PC-3 (cell line): ENCODE data around the gene ANKMY2. TPM values are rescaled to one million over a fixed set of nuclear protein-coding genes. Genes with fewer than 3 reads are reported as not detected.

ENCODE experiments used
- ATAC-seq: fragments of 200-7000 bp; cut with Tn5 transposase; 2 replicates; pipeline ENCODE4 v1.9.1; 2020; ENCODE audit warnings: mild to moderate bottlenecking, moderate library complexity
- BruUV-seq: library from RNA; stranded (reverse); fragments of 400-500 nt; replicated peaks from 2 replicates; lab custom pipeline; 2021; lab: Mats Ljungman, UMichigan
- CTCF ChIA-PET: fragments of 300-600 bp; sonication (Branson Sonifier 250); formaldehyde crosslinking; loops from one replicate; lab custom pipeline; 2022; ENCODE audit warnings: antibody characterized with exemption; lab: Charles Lee
- POLR2A ChIA-PET: fragments of 300-600 bp; sonication (Branson Sonifier 250); formaldehyde crosslinking; loops from one replicate; lab custom pipeline; 2022; ENCODE audit warnings: antibody characterized with exemption; ENCODE audit not compliant: unreplicated experiment; lab: Charles Lee
- DNase-seq: peaks from one replicate; pipeline ENCODE4 v3.0.0-alpha.2; 2015
- H2AFZ ChIP-seq: fragments of 300-600 bp; sonication (generic); 2 replicates; pipeline ENCODE4 v1.6.0; 2016; ENCODE audit warnings: antibody characterized with exemption, low read length
- H3F3A ChIP-seq: fragments of 300-600 bp; sonication (generic); one replicate; pipeline ENCODE4 v1.6.0; 2017; ENCODE audit warnings: antibody characterized with exemption, low read length, control low read depth, mild to moderate bottlenecking; ENCODE audit not compliant: unreplicated experiment
- H3K27ac ChIP-seq: fragments of 300-600 bp; sonication (generic); 2 replicates; pipeline ENCODE4 v1.5.1; 2016; ENCODE audit warnings: mild to moderate bottlenecking, low read length
- H3K27me3 ChIP-seq: fragments of 300-600 bp; sonication (generic); 2 replicates; pipeline ENCODE4 v1.6.1; 2016; ENCODE audit warnings: low read length, mixed read lengths
- H3K36me3 ChIP-seq: fragments of 300-600 bp; sonication (generic); 2 replicates; pipeline ENCODE4 v1.6.1; 2016; ENCODE audit warnings: low read depth, mixed run types, low read length, mixed read lengths
- H3K4me1 ChIP-seq: fragments of 300-600 bp; sonication (generic); 2 replicates; pipeline ENCODE4 v1.5.1; 2016; ENCODE audit warnings: low read length; ENCODE audit not compliant: insufficient read depth
- H3K4me2 ChIP-seq: fragments of 300-600 bp; sonication (generic); 2 replicates; pipeline ENCODE4 v1.6.0; 2016; ENCODE audit warnings: low read length
- H3K4me3 ChIP-seq: fragments of 300-600 bp; sonication (generic); 2 replicates; pipeline ENCODE4 v1.5.1; 2016; ENCODE audit warnings: mild to moderate bottlenecking, low read length, mixed read lengths
- H3K79me2 ChIP-seq: fragments of 300-600 bp; sonication (generic); 2 replicates; pipeline ENCODE4 v1.6.1; 2017; ENCODE audit warnings: low read length, mixed read lengths
- H3K9ac ChIP-seq: fragments of 300-600 bp; sonication (generic); 2 replicates; pipeline ENCODE4 v1.6.0; 2016; ENCODE audit warnings: mild to moderate bottlenecking, low read length
- H3K9me2 ChIP-seq: fragments of 300-600 bp; sonication (generic); replicated peaks from 2 replicates; pipeline ENCODE4 v1.6.1; 2016; ENCODE audit warnings: mixed run types, low read length, mixed read lengths
- H3K9me3 ChIP-seq: fragments of 300-600 bp; sonication (generic); 2 replicates; pipeline ENCODE4 v1.6.1; 2016; ENCODE audit warnings: low read length, mixed read lengths
- H4K20me1 ChIP-seq: fragments of 300-600 bp; sonication (generic); 2 replicates; pipeline ENCODE4 v1.6.1; 2016; ENCODE audit warnings: low read length, mixed read lengths
- CTCF ChIP-seq: fragments of 300-600 bp; sonication (generic); conservative IDR thresholded peaks from 2 replicates; pipeline ENCODE4 v1.5.1; 2017; ENCODE audit warnings: antibody characterized with exemption, low read depth, mild to moderate bottlenecking, low read length
- EZH2 ChIP-seq: fragments of 300-600 bp; sonication (generic); IDR thresholded peaks from one replicate; pipeline ENCODE4 v1.6.1; 2017; ENCODE audit warnings: antibody characterized with exemption, mild to moderate bottlenecking, low read length; ENCODE audit not compliant: unreplicated experiment
- EZH2phosphoT487 ChIP-seq: fragments of 300-600 bp; sonication (generic); IDR thresholded peaks from 2 replicates; pipeline ENCODE4 v1.6.1; 2018; ENCODE audit warnings: mild to moderate bottlenecking, antibody characterized with exemption, low read length, borderline replicate concordance
- intact Hi-C: fragments of 100-400 bp; cut with micrococcal nuclease; formaldehyde crosslinking; loops from 2 replicates; pipeline ENCODE4 v1.9.0; 2023
- total RNA-seq: library from RNA; depleted of rRNA; stranded (reverse); fragments of >200 nt; gene quantifications from 2 replicates; pipeline ENCODE4 v1.2.3, GENCODE V29; 2014

ANKMY2 gene
- total RNA-seq, 1 experiment from 2014 or later, result 8.5 TPM

- no peak for TF ChIP-seq EZH2phosphoT487
- TF ChIP-seq EZH2, result no peak
- no peak for TF ChIP-seq CTCF
These were observed 7.0 kb downstream of the ANKMY2 start for GRCh38 chr7:16638282-16639280.

DNA sequence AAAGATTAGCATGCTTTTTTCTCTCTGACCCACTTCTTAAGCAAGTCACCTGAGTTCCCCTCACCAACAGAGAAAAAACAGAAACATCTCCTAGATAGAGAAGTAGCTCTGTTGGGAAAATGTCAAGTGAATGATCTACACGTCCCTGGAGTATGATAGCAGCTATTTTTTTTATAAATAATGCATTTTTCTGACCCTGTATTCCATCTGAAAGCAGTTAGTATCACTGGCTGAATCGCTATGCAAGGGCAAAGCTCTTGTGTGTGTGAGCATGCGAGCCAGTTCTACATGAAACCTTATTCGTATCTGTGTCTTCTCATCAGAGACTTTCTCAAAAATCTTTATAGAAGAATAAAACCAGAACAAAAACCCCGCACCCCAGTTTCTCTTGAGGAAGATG lies 8.2 kb downstream of the ANKMY2 start:
- no peaks in the 10 kb centered on the region for H4K20me1 ChIP-seq
- no peaks in the 10 kb centered on the region for H3K27me3 ChIP-seq
- no peaks in the 10 kb centered on the region for H3K9me2 ChIP-seq
- ATAC-seq (no peak; the same call in 1 of the 2 replicates), DNase-seq (no peak)
- no TSS peak for BruUV-seq
- H3K9ac ChIP-seq, result no peak overlapping the region
- no peak overlapping the region for H2AFZ ChIP-seq
- intact Hi-C loops, result no loop called here
- H3K36me3 ChIP-seq, result no peaks in the 10 kb centered on the region
- POLR2A ChIA-PET, result interaction anchor here (0.6 kb wide), 1 partner anchor 31 kb away, joined by 3 read pairs; no protein-coding TSS in a partner anchor
- H3K9me3 ChIP-seq, result no peaks in the 10 kb centered on the region
- H3K27ac ChIP-seq, result no peak overlapping the region
- no peak overlapping the region for H3K4me2 ChIP-seq
- H3K79me2 ChIP-seq, result no peaks in the 10 kb centered on the region
- no peaks in the 10 kb centered on the region for H3F3A ChIP-seq
- CTCF ChIA-PET, result no interaction called here
- H3K4me3 ChIP-seq, result no peak overlapping the region
- no peaks in the 10 kb centered on the region for H3K4me1 ChIP-seq
- no peak for TF ChIP-seq EZH2phosphoT487
- TF ChIP-seq EZH2, result no peak
- TF ChIP-seq CTCF, result no peak

More at GRCh38 chr7:16638282-16639280, 7.0 kb downstream of the ANKMY2 start:
- POLR2A ChIA-PET, result no interaction called here
- Histone ChIP-seq H3K36me3 (no peaks in the 10 kb centered on the region), H3K4me2 (no peak overlapping the region), H3K4me3 (no peak overlapping the region), H3K4me1 (no peaks in the 10 kb centered on the region), H3F3A (no peaks in the 10 kb centered on the region), H3K9me2 (no peaks in the 10 kb centered on the region), H3K27ac (no peak overlapping the region), H3K9me3 (no peaks in the 10 kb centered on the region), H2AFZ (no peak overlapping the region), H3K9ac (no peak overlapping the region), H4K20me1 (no peaks in the 10 kb centered on the region), H3K79me2 (peaks cover 8% of the 10 kb centered on the region; the same call in 1 of the 2 replicates), H3K27me3 (no peaks in the 10 kb centered on the region)
- DNase-seq (no peak), ATAC-seq (no peak)
- intact Hi-C loops, result no loop called here
- CTCF ChIA-PET, result no interaction called here
- no TSS peak for BruUV-seq
